NCI-H526 (cell line): ENCODE results near the gene AP3S2.
"Not testable (repeated sequence)": the region's sequence is repeated elsewhere in the genome, so short reads cannot be mapped to it uniquely, and the experiment has no call there.

Experiments
- DNase-seq, 2 experiments: peaks; one replicate each; lab custom pipeline; 2025; lab: John Stamatoyannopoulos, UW

Gene AP3S2

DNA sequence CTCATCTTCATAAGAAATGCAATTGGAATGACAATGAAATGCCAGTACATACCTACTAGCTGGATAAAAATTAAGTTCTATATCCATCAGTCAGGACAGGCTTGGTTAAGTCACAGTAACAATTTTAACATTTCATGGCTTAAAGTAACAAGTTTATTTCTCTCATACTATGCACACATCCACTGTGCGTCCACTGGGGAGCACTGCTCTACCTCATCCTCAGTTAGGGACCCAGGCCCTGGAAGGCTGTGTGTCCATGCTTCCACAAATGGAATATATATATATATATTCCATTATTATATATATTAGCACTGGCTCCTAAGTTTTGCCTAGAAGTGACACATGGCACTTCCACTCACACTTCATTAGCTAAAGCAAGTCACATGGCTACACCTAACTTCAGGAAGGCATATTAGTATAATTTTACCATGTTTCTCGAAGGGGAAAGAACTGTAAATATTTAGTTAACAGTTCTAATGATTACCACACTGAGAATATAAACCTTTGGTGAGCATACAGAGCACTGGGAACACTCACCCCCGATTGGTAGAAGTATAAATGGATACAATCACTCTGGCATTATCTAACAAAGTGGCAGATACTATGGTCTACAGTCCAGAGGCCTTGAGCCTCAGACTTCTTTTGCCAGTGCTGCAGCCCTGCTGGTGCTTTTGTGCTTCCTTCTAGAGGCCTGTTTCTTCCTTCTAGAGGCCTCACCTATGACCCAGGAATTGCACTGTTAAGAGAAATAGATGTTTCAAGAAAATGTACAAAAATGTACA lies 28.6 kb downstream of the AP3S2 start:
- DNase-seq = no peak

DNA sequence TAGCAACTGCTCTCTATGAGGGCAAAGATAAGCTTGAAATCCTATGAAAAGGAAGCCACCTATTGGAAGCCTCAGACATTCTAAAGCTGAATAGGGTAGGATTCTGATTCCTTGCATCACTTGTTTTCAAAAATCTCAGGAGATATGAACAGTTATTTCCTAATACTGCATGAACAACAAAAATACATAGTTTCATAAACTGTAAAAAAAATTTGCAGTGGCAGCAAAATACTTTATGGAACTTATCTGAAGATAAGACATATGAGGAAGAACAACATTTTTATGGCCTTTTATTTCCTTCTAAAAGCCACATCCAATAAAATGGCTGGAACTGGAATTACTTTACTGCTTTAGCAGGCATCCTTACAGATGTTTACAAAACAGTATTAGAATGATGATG lies 29.9 kb downstream of the AP3S2 start:
- no peak for DNase-seq

DNA sequence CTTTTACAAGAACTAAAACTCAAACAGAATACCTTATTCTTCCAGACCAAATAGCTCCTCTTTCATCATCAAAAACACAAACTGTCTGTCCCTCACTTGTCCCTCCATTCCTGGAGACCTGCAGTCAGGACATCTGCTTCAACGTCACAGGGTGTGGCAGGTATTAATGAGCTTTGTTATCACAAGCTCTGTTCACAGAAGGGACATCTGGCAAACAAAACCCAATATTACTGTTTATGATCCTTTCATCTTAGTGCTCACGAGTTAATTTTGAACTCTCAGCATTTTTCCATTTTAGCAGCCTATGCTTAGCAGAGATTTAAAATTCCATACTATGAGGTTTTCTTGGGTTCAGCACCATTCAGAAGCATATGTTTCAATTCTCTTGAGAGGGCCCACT lies 32.9 kb downstream of the AP3S2 start:
- DNase-seq = no peak

GRCh38 chr15:89860431-89860830 lies 33.4 kb downstream of the AP3S2 start:
- DNase-seq = no peak

- DNase-seq = no peak
Measured at GRCh38 chr15:89858661-89859458, 34.9 kb downstream of the AP3S2 start.

GRCh38 chr15:89857673-89858072 lies 36.1 kb downstream of the AP3S2 start:
- no peak for DNase-seq

- DNase-seq = no peak
Measured at GRCh38 chr15:89855948-89856347, 37.8 kb downstream of the AP3S2 start.

DNA sequence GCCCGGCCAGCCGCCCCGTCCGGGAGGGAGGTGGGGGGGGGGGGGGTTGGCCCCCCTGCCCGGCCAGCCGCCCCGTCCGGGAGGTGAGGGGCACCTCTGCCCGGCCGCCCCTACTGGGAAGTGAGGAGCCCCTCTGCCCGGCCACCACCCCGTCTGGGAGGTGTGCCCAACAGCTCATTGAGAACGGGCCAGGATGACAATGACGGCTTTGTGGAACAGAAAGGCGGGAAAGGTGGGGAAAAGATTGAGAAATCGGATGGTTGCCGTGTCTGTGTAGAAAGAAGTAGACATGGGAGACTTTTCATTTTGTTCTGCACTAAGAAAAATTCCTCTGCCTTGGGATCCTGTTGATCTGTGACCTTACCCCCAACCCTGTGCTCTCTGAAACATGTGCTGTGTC lies 38.9 kb downstream of the AP3S2 start:
- not testable (repeated sequence) for DNase-seq

- no peak for DNase-seq
Measured at GRCh38 chr15:89852342-89852995, 41.3 kb downstream of the AP3S2 start.

- no peak for DNase-seq
Measured at GRCh38 chr15:89851673-89852341, 42.0 kb downstream of the AP3S2 start.

GRCh38 chr15:89848970-89849292 lies 44.9 kb downstream of the AP3S2 start:
- DNase-seq = no peak

GRCh38 chr15:89847101-89847500 lies 46.7 kb downstream of the AP3S2 start:
- DNase-seq = no peak

- no peak for DNase-seq
Measured at GRCh38 chr15:89845305-89845893, 48.4 kb downstream of the AP3S2 start.

GRCh38 chr15:89841962-89842361 lies 51.8 kb downstream of the AP3S2 start:
- no peak for DNase-seq

DNA sequence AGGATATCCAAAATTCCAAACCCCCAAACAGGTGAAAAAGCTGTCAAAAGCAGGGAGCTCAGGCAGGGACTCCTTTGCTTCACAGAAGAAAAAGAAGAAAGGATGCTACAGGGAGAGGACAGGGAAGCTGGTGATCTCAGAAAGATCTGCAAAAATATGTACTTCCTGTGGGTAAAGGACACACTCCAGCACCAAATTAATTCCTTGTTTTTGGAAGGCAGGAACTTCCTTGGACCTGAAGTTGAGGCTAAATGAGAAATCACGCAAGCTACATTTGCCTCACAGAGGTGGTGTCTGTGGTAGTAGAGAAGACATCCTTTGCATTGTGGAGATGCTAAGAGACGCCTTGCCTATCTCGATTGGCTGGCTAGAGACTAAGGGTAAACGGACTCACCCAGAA lies 52.5 kb downstream of the AP3S2 start:
- no peak for DNase-seq

GRCh38 chr15:89839167-89839810 lies 54.5 kb downstream of the AP3S2 start:
- no peak for DNase-seq

DNA sequence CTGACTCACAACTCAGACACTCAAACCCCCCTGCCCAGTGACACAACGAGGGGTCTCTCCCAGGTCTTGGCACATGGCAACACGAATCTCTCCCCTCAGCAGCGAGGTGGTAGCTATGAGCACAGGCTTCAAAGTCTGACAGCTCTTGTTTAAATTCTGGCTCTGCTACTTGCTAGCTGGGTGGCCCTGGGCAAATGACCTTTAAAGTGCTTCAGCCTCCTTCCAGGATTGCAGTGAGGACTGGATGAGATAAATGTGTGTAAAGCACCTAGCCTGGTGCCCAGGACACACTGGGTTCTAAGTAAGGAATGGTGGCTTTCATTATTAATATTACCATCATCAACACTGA lies 56.0 kb downstream of the AP3S2 start:
- no peak for DNase-seq

GRCh38 chr15:89837134-89837829 lies 56.5 kb downstream of the AP3S2 start:
- DNase-seq = no peak

- no peak for DNase-seq
Measured at GRCh38 chr15:89836267-89837133, 57.3 kb downstream of the AP3S2 start.

- DNase-seq = no peak
Measured at GRCh38 chr15:89835176-89835564, 58.6 kb downstream of the AP3S2 start.
